T-helper 1 cell (primary cell): ENCODE measurements around the gene TAAR9.
"Not testable (repeated sequence)": the region's sequence is repeated elsewhere in the genome, so short reads cannot be mapped to it uniquely, and the experiment has no call there.

Experiments
- DNase-seq, 5 donors: peaks; one replicate each; pipeline ENCODE4 v3.0.0-alpha.2; 2012 to 2020

The TAAR9 gene

GRCh38 chr6:132515386-132515785, 22.7 kb upstream of the TAAR9 start:
- no peak for DNase-seq

GRCh38 chr6:132520953-132521352, 17.1 kb upstream of the TAAR9 start:
- no peak for DNase-seq

GRCh38 chr6:132524646-132525045, 13.4 kb upstream of the TAAR9 start:
- DNase-seq, result no peak

GRCh38 chr6:132525866-132526265, 12.2 kb upstream of the TAAR9 start:
- no peak for DNase-seq

- no peak for DNase-seq
These were observed 11.6 kb upstream of the TAAR9 start for GRCh38 chr6:132526461-132526860.

- no peak for DNase-seq
These were observed 10.3 kb upstream of the TAAR9 start for GRCh38 chr6:132527791-132528190.

- peak; percentile 21 to 72 (median 56) for DNase-seq
These were observed 7.6 kb upstream of the TAAR9 start for GRCh38 chr6:132530293-132530974.

GRCh38 chr6:132534546-132534945, 3.5 kb upstream of the TAAR9 start:
- not testable (repeated sequence) for DNase-seq

GRCh38 chr6:132537145-132537544, 932 bp upstream of the TAAR9 start:
- DNase-seq, result no peak

GRCh38 chr6:132544826-132545225, 6.7 kb downstream of the TAAR9 start:
- no peak for DNase-seq

GRCh38 chr6:132548746-132549463, 10.8 kb downstream of the TAAR9 start:
- DNase-seq, result no peak

GRCh38 chr6:132551214-132551613, 13.1 kb downstream of the TAAR9 start:
- no peak for DNase-seq

GRCh38 chr6:132552372-132552771, 14.3 kb downstream of the TAAR9 start, which contains the start of gene TAAR8:
TSS of gene TAAR8 (plus strand) at chr6:132552672. CDS start at chr6:132552693, 21 bp downstream.
- no peak for DNase-seq

- not testable (repeated sequence) for DNase-seq
These were observed 22.0 kb downstream of the TAAR9 start for GRCh38 chr6:132560087-132560486.

GRCh38 chr6:132566404-132566803, 28.3 kb downstream of the TAAR9 start:
- DNase-seq, result no peak

- DNase-seq, result no peak
These were observed 29.5 kb downstream of the TAAR9 start for GRCh38 chr6:132567566-132567965.

GRCh38 chr6:132568611-132569010, 30.5 kb downstream of the TAAR9 start:
- DNase-seq, result no peak

- DNase-seq, result no peak
These were observed 31.1 kb downstream of the TAAR9 start for GRCh38 chr6:132569170-132569569.

- no peak for DNase-seq
These were observed 32.2 kb downstream of the TAAR9 start, which contains the start of gene TAAR6 for GRCh38 chr6:132570221-132570777. TSS of gene TAAR6 (plus strand) at chr6:132570322. CDS start at chr6:132570322, 0 bp downstream.

GRCh38 chr6:132571774-132572173, 33.7 kb downstream of the TAAR9 start:
- no peak for DNase-seq

GRCh38 chr6:132584698-132585097, 46.6 kb downstream of the TAAR9 start:
- DNase-seq, result no peak

GRCh38 chr6:132587424-132587823, 49.3 kb downstream of the TAAR9 start:
- no peak for DNase-seq
